H9 (cell line): ENCODE data around the gene NDE1. TPM values are rescaled to one million over a fixed set of nuclear protein-coding genes. Genes with fewer than 3 reads are reported as not detected.

Source experiments
- DNase-seq: peaks from one replicate; pipeline ENCODE4 v3.0.0-alpha.2; 2017
- H2AFZ ChIP-seq: one replicate; pipeline ENCODE4 v1.6.1; 2013; ENCODE audit warnings: mild to moderate bottlenecking, low read length, control low read depth, moderate library complexity
- H2AK5ac ChIP-seq: 2 replicates; pipeline ENCODE4 v1.6.1; 2013; ENCODE audit warnings: low read length, control low read depth, mixed read lengths; ENCODE audit not compliant: insufficient read length
- H2BK120ac ChIP-seq: one replicate; pipeline ENCODE4 v1.6.1; 2013; ENCODE audit warnings: low read depth, mild to moderate bottlenecking, low read length, control low read depth, inconsistent platforms; ENCODE audit not compliant: poor library complexity, severe bottlenecking
- H2BK12ac ChIP-seq: 2 replicates; pipeline ENCODE4 v1.6.1; 2013; ENCODE audit warnings: low read length, control low read depth, mixed read lengths, low read depth; ENCODE audit not compliant: insufficient read length
- H2BK15ac ChIP-seq: 2 replicates; pipeline ENCODE4 v1.6.1; 2013; ENCODE audit warnings: low read depth, low read length, control low read depth
- H2BK20ac ChIP-seq: one replicate; pipeline ENCODE4 v1.6.1; 2013; ENCODE audit warnings: low read depth, mild to moderate bottlenecking, low read length, control low read depth, inconsistent platforms; ENCODE audit not compliant: poor library complexity, severe bottlenecking
- H2BK5ac ChIP-seq: 2 replicates; pipeline ENCODE4 v1.6.1; 2013; ENCODE audit warnings: low read length, control low read depth, mixed read lengths; ENCODE audit not compliant: insufficient read length
- H3K14ac ChIP-seq: 2 replicates; pipeline ENCODE4 v1.6.1; 2013; ENCODE audit warnings: low read length, control low read depth; ENCODE audit not compliant: insufficient read depth
- H3K18ac ChIP-seq: 2 replicates; pipeline ENCODE4 v1.6.1; 2013; ENCODE audit warnings: low read depth, mild to moderate bottlenecking, mixed read lengths, low read length, control low read depth; ENCODE audit not compliant: insufficient read length
- H3K23ac ChIP-seq: 2 replicates; pipeline ENCODE4 v1.6.1; 2013; ENCODE audit warnings: low read length, control low read depth, mixed read lengths, low read depth; ENCODE audit not compliant: insufficient read length
- H3K23me2 ChIP-seq: 2 replicates; pipeline ENCODE4 v1.6.1; 2013; ENCODE audit warnings: low read depth, mild to moderate bottlenecking, mixed read lengths, low read length, control low read depth; ENCODE audit not compliant: insufficient read length, poor library complexity, severe bottlenecking
- H3K27ac ChIP-seq: 2 replicates; pipeline ENCODE4 v1.5.1; 2013; ENCODE audit warnings: low read length, control low read depth, mixed read lengths, low read depth; ENCODE audit not compliant: insufficient read length
- H3K27me3 ChIP-seq: 2 replicates; pipeline ENCODE4 v1.6.1; 2013; ENCODE audit warnings: low read length, control low read depth, inconsistent platforms; ENCODE audit not compliant: insufficient read depth
- H3K4ac ChIP-seq: 2 replicates; pipeline ENCODE4 v1.6.1; 2013; ENCODE audit warnings: low read depth, mild to moderate bottlenecking, control low read depth, inconsistent platforms, low read length, moderate library complexity
- H3K4me1 ChIP-seq: 2 replicates; pipeline ENCODE4 v1.6.1; 2013; ENCODE audit warnings: low read length, control low read depth, inconsistent platforms; ENCODE audit not compliant: insufficient read depth
- H3K4me2 ChIP-seq: 2 replicates; pipeline ENCODE4 v1.6.1; 2013; ENCODE audit warnings: low read length, control low read depth, mixed read lengths; ENCODE audit not compliant: insufficient read length, insufficient read depth
- H3K56ac ChIP-seq: 2 replicates; pipeline ENCODE4 v1.6.1; 2013; ENCODE audit warnings: low read depth, mild to moderate bottlenecking, mixed read lengths, low read length, control low read depth; ENCODE audit not compliant: insufficient read length
- H3K79me1 ChIP-seq: 2 replicates; pipeline ENCODE4 v1.6.1; 2013; ENCODE audit warnings: low read depth, mild to moderate bottlenecking, moderate library complexity, low read length, control low read depth, inconsistent platforms; ENCODE audit not compliant: insufficient read depth, poor library complexity, severe bottlenecking
- H3K79me2 ChIP-seq: 2 replicates; pipeline ENCODE4 v1.6.1; 2013; ENCODE audit warnings: low read length, control low read depth, inconsistent platforms; ENCODE audit not compliant: insufficient read depth
- H3K9ac ChIP-seq: 2 replicates; pipeline ENCODE4 v1.6.1; 2013; ENCODE audit warnings: low read length, control low read depth, mixed read lengths; ENCODE audit not compliant: insufficient read length; ENCODE audit errors: extremely low read depth
- H3K9me3 ChIP-seq: one replicate; pipeline ENCODE4 v1.6.1; 2013; ENCODE audit warnings: low read depth, low read length, inconsistent platforms; ENCODE audit not compliant: control insufficient read depth
- H3T11ph ChIP-seq: one replicate; pipeline ENCODE4 v1.6.1; 2013; ENCODE audit warnings: mild to moderate bottlenecking, low read length, control low read depth, inconsistent platforms
- H4K20me1 ChIP-seq: one replicate; pipeline ENCODE4 v1.6.1; 2013; ENCODE audit not compliant: control insufficient read depth, insufficient read length, insufficient read depth
- H4K5ac ChIP-seq: 2 replicates; pipeline ENCODE4 v1.6.1; 2013; ENCODE audit warnings: low read depth, mild to moderate bottlenecking, mixed read lengths, low read length, control low read depth; ENCODE audit not compliant: insufficient read length
- H4K8ac ChIP-seq: replicated peaks from 2 replicates; pipeline ENCODE4 v1.6.1; 2013; ENCODE audit warnings: low read length, control low read depth, mixed read lengths, low read depth; ENCODE audit not compliant: insufficient read length
- H4K91ac ChIP-seq: 2 replicates; pipeline ENCODE4 v1.6.1; 2013; ENCODE audit warnings: low read depth, mild to moderate bottlenecking, moderate library complexity, mixed read lengths, low read length, control low read depth; ENCODE audit not compliant: insufficient read length
- H3K27ac Mint-ChIP-seq, 3 experiments: 2 replicates in 2 of 3; 3 replicates in 1 of 3; pipeline ENCODE4 v1.8.0; 2020 to 2021; ENCODE audit warnings: mixed read lengths in 3 of 3, mild to moderate bottlenecking in 1 of 3, moderate library complexity in 1 of 3
- H3K27me3 Mint-ChIP-seq: 2 replicates; pipeline ENCODE4 v1.8.0; 2021; ENCODE audit warnings: low read depth, mild to moderate bottlenecking, moderate library complexity, mixed read lengths
- H3K36me3 Mint-ChIP-seq, 3 experiments: 2 replicates in 2 of 3; 3 replicates in 1 of 3; pipeline ENCODE4 v1.8.0; 2020 to 2021; ENCODE audit warnings: low read depth in 3 of 3, mixed read lengths in 3 of 3; ENCODE audit not compliant: insufficient read depth in 1 of 3
- H3K4me1 Mint-ChIP-seq, 2 experiments: 2 replicates each; pipeline ENCODE4 v1.8.0; 2020; ENCODE audit warnings: mixed read lengths in 2 of 2
- H3K4me3 Mint-ChIP-seq, 2 experiments: 2 replicates in 1 of 2; 3 replicates in 1 of 2; pipeline ENCODE4 v1.8.0; 2020 to 2021; ENCODE audit warnings: mild to moderate bottlenecking in 2 of 2, mixed read lengths in 2 of 2, moderate library complexity in 1 of 2
- H3K9me3 Mint-ChIP-seq, 2 experiments: 2 replicates in 1 of 2; 3 replicates in 1 of 2; pipeline ENCODE4 v1.8.0; 2020; ENCODE audit warnings: mild to moderate bottlenecking in 2 of 2, mixed read lengths in 2 of 2, moderate library complexity in 1 of 2
- CTCF ChIP-seq: fragments of 200-600 bp; sonication (generic); conservative IDR thresholded peaks from 3 replicates; pipeline ENCODE4 v1.8.0; 2021; ENCODE audit warnings: antibody characterized with exemption, mild to moderate bottlenecking
- WGBS: extraction: QIAGEN DNeasy Blood & Tissue Kit; methylation state at CpG from one replicate; pipeline ENCODE4 v1.1.7; 2013; ENCODE audit warnings: missing lambda C conversion rate, low lambda C conversion rate, mixed read lengths; ENCODE audit not compliant: insufficient read length; ENCODE audit errors: extremely low coverage; 5-methylcytosine and 5-hydroxymethylcytosine counted together
- total RNA-seq: library from RNA; stranded (reverse); gene quantifications from 2 replicates; pipeline ENCODE4 v1.2.1, GENCODE V29; 2021

The NDE1 gene
- total RNA-seq, 1 experiment from 2014 or later: 49.6 TPM

GRCh38 chr16:15735610-15736009 lies 85.6 kb downstream of the NDE1 start:
- 0 out of 7 replicates have a peak overlapping the region, but pooled peaks of 1 of the 3 experiments have one; percentile 14 for H3K27ac Mint-ChIP-seq
- H3K4me3 Mint-ChIP-seq: no peak overlapping the region
- no peak overlapping the region for H3K23ac ChIP-seq
- H2BK20ac ChIP-seq: no peak overlapping the region
- no peak overlapping the region for H3K18ac ChIP-seq
- no peaks in the 10 kb centered on the region for H3K27me3 ChIP-seq
- no peaks in the 10 kb centered on the region for H3K23me2 ChIP-seq
- no peak overlapping the region for H2AK5ac ChIP-seq
- no peaks in the 10 kb centered on the region for H3K9me3 ChIP-seq
- H3K4ac ChIP-seq: no peak overlapping the region
- no peaks in the 10 kb centered on the region for H3K9me3 Mint-ChIP-seq
- DNase-seq: no peak
- peaks cover 9 to 20% of the 10 kb centered on the region in 2 experiments for H3K4me1 Mint-ChIP-seq
- no peak overlapping the region for H3K27ac ChIP-seq
- H3K4me2 ChIP-seq: no peak overlapping the region
- no peaks in the 10 kb centered on the region for H3K36me3 Mint-ChIP-seq
- no peak overlapping the region for H2BK15ac ChIP-seq
- no peak overlapping the region for H2AFZ ChIP-seq
- H3K9ac ChIP-seq: no peak overlapping the region
- no peak overlapping the region for H3T11ph ChIP-seq
- no peak overlapping the region for H4K5ac ChIP-seq
- no peak overlapping the region for H2BK120ac ChIP-seq
- no peaks in the 10 kb centered on the region for H3K27me3 Mint-ChIP-seq
- H4K91ac ChIP-seq: no peak overlapping the region
- H2BK12ac ChIP-seq: no peak overlapping the region
- no peak for TF ChIP-seq CTCF
- no peak overlapping the region for H3K14ac ChIP-seq
- no peak overlapping the region for H3K56ac ChIP-seq
- WGBS: no CpG with 5 or more reads among the region's 3 CpGs
- H3K79me1 ChIP-seq: no peaks in the 10 kb centered on the region
- no peaks in the 10 kb centered on the region for H3K4me1 ChIP-seq
- H2BK5ac ChIP-seq: no peak overlapping the region
- no peak overlapping the region for H4K8ac ChIP-seq
- H4K20me1 ChIP-seq: no peaks in the 10 kb centered on the region
- H3K79me2 ChIP-seq: no peaks in the 10 kb centered on the region
